Measurements from ENCODE around the gene EBI3. TPM values are rescaled to one million over a fixed set of nuclear protein-coding genes. Genes with fewer than 3 reads are reported as not detected.

The EBI3 gene
- total and polyA plus RNA-seq, 2 of the 13 experiments (the other 11 are each of a cell fraction or from before 2014, with no cell fraction given): 3.4 TPM; not detected in 1

DNA sequence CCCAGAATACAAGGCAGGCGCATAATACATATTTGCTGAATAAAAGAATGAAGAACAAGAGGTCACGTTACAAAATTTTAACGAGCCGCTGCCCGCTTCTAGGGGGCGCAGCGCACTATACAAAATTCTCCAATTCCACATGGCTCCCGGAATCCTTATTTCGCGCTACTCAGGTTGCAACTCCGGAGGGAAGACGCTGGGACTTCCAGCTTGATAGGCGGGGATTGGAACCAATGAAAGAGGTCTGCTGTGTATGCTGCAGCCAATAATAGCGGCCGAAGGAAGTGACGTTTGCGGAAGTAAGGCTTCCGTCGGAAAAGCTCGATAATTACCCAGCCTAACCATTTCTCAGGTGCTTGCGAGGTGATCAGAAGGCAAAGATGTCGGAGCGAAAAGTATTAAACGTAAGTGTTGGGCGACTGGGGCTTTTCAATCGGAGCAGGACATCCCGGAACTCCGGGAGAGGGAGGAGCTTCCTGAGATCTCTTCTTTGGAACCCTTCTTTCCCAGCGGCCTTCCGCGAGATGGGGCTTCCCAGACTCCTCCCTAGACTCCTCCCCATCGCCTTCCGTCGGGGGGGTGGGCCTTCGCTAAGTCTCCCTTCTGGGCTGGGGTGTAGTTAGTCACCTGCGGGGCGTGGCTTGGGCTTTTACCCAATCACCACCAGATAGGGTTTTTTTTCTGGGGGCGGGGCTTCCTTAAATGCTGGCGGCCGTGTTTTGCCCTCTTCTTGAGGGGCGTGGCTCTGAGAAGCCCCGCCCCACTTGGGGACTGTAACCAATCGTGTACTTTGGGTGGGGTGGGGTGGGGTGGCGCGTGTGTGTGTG, 17.7 kb downstream of the EBI3 start, which contains the start of gene YJU2 (continued):
- TF ChIP-seq, protein P1, sequence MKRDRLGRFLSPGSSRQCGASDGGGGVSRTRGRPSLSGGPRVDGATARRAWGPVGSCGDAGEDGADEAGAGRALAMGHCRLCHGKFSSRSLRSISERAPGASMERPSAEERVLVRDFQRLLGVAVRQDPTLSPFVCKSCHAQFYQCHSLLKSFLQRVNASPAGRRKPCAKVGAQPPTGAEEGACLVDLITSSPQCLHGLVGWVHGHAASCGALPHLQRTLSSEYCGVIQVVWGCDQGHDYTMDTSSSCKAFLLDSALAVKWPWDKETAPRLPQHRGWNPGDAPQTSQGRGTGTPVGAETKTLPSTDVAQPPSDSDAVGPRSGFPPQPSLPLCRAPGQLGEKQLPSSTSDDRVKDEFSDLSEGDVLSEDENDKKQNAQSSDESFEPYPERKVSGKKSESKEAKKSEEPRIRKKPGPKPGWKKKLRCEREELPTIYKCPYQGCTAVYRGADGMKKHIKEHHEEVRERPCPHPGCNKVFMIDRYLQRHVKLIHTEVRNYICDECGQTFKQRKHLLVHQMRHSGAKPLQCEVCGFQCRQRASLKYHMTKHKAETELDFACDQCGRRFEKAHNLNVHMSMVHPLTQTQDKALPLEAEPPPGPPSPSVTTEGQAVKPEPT (CRISPR knock-in tag; IDR thresholded peaks at IDR 0.05; ENCODE audit: low read depth): no peak
- TF ChIP-seq ZNF773 (CRISPR knock-in tag; IDR thresholded peaks at IDR 0.05; ENCODE audit: borderline replicate concordance) (no peak), ZNF496 (CRISPR knock-in tag; IDR thresholded peaks at IDR 0.05; ENCODE audit: insufficient replicate concordance) (no peak), ZNF549 (CRISPR knock-in tag; IDR thresholded peaks at IDR 0.05) (no peak), TP53 (CRISPR knock-in tag; conservative IDR thresholded peaks at IDR 0.05) (peak; percentile 80; the same call in 1 of the 2 replicates), ZNF430 (CRISPR knock-in tag; IDR thresholded peaks at IDR 0.05) (peak; percentile 63; the same call in 1 of the 2 replicates), SIN3A (IDR thresholded peaks at IDR 0.05; ENCODE audit: borderline replicate concordance, low read depth, low read length) (peak; percentile 45), ZBTB38 (CRISPR knock-in tag; IDR thresholded peaks at IDR 0.05) (peak; percentile 63; the same call in 1 of the 2 replicates), HNRNPH1 (optimal IDR thresholded peaks at IDR 0.05; ENCODE audit: low read depth, low read length) (no peak), MAFK (conservative IDR thresholded peaks at IDR 0.05 in 1 of 2, IDR thresholded peaks at IDR 0.05 in 1 of 2; ENCODE audit: low read length in 2 of 2) (no peak), CBFB (CRISPR knock-in tag; IDR thresholded peaks at IDR 0.05) (peak; percentile 40; the same call in 1 of the 2 replicates), KLF12 (CRISPR knock-in tag; IDR thresholded peaks at IDR 0.05; ENCODE audit: borderline replicate concordance) (no peak; the same call in 1 of the 2 replicates)
- TF ChIP-seq, protein P2, sequence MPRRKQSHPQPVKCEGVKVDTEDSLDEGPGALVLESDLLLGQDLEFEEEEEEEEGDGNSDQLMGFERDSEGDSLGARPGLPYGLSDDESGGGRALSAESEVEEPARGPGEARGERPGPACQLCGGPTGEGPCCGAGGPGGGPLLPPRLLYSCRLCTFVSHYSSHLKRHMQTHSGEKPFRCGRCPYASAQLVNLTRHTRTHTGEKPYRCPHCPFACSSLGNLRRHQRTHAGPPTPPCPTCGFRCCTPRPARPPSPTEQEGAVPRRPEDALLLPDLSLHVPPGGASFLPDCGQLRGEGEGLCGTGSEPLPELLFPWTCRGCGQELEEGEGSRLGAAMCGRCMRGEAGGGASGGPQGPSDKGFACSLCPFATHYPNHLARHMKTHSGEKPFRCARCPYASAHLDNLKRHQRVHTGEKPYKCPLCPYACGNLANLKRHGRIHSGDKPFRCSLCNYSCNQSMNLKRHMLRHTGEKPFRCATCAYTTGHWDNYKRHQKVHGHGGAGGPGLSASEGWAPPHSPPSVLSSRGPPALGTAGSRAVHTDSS (CRISPR knock-in tag; conservative IDR thresholded peaks at IDR 0.05): no peak
- TF ChIP-seq, protein P3, sequence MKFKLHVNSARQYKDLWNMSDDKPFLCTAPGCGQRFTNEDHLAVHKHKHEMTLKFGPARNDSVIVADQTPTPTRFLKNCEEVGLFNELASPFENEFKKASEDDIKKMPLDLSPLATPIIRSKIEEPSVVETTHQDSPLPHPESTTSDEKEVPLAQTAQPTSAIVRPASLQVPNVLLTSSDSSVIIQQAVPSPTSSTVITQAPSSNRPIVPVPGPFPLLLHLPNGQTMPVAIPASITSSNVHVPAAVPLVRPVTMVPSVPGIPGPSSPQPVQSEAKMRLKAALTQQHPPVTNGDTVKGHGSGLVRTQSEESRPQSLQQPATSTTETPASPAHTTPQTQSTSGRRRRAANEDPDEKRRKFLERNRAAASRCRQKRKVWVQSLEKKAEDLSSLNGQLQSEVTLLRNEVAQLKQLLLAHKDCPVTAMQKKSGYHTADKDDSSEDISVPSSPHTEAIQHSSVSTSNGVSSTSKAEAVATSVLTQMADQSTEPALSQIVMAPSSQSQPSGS (CRISPR knock-in tag; IDR thresholded peaks at IDR 0.05): 0 out of 2 replicates have a peak, but pooled peaks have one; percentile 76
- TF ChIP-seq, protein P4, sequence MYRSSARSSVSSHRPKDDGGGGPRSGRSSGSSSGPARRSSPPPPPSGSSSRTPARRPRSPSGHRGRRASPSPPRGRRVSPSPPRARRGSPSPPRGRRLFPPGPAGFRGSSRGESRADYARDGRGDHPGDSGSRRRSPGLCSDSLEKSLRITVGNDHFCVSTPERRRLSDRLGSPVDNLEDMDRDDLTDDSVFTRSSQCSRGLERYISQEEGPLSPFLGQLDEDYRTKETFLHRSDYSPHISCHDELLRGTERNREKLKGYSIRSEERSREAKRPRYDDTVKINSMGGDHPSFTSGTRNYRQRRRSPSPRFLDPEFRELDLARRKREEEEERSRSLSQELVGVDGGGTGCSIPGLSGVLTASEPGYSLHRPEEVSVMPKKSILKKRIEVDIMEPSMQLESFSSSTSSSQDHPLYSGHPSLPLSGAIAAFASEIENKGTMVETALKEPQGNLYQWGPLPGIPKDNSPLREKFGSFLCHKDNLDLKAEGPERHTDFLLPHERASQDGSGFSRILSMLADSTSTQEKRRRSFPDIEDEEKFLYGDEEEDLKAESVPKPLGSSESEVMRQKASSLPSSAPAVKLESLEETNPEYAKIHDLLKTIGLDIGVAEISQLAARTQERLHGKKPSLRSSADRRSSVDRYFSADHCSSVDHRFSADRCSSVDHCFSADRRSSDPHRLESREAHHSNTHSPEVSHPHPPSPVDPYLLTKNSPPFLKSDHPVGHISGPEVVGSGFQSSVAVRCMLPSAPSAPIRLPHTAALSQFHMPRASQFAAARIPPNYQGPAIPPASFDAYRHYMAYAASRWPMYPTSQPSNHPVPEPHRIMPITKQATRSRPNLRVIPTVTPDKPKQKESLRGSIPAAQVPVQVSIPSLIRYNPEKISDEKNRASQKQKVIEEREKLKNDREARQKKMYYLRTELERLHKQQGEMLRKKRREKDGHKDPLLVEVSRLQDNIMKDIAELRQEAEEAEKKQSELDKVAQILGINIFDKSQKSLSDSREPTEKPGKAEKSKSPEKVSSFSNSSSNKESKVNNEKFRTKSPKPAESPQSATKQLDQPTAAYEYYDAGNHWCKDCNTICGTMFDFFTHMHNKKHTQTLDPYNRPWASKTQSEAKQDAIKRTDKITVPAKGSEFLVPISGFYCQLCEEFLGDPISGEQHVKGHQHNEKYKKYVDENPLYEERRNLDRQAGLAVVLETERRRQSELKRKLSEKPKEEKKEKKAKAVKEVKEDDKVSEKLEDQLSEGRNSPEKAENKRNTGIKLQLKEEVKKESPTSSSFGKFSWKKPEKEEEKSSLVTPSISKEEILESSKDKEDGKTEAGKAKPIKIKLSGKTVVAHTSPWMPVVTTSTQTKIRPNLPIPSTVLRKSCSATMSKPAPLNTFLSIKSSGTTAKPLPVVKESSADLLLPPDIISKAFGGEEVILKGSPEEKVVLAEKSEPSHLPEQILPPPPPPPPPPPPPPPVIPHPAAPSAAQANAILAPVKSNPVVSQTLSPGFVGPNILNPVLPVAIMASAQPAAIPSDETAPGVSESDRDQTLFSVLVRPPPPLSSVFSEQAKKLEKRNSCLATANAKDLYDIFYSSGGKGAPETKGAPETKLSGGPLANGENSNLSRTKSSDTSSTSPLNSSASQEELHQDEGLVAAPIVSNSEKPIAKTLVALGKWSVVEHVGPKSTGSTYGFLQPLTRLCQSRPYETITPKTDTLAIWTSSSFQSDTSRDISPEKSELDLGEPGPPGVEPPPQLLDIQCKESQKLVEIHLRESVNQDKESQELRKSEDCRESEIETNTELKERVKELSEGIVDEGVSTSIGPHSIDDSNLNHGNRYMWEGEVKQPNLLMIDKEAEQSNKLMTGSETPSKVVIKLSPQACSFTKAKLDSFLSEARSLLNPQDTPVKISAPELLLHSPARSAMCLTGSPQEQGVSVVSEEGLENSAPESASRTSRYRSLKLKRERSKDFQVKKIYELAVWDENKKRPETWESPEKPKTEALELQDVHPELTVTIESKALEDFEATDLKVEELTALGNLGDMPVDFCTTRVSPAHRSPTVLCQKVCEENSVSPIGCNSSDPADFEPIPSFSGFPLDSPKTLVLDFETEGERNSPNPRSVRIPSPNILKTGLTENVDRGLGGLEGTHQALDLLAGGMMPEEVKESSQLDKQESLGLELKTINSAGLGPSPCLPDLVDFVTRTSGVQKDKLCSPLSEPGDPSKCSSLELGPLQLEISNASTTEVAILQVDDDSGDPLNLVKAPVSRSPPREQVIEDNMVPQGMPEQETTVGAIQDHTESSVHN (CRISPR knock-in tag; IDR thresholded peaks at IDR 0.05): no peak
